ENCODE measurements around the gene FBLN2.

Gene FBLN2

GRCh38 chr3:13566453-13566748 is 17.5 kb downstream of the FBLN2 start:
- no peak for TF ChIP-seq CTCF (IDR thresholded peaks at IDR 0.05; ENCODE audit: low read depth, low read length)

GRCh38 chr3:13566769-13567310 is 17.9 kb downstream of the FBLN2 start:
- no peak for DNase-seq (ENCODE audit: low read depth in 2 of 2)
- TF ChIP-seq CTCF (IDR thresholded peaks at IDR 0.05; ENCODE audit: low read depth, low read length), result no peak

More at GRCh38 chr3:13566453-13566748, 17.5 kb downstream of the FBLN2 start:
- DNase-seq (ENCODE audit: low read depth in 2 of 2), result no peak
- H3K4me3 ChIP-seq (replicated peaks in 1 of 2; ENCODE audit: low read depth in 2 of 2, low read length in 2 of 2), result no peak overlapping the region

GRCh38 chr3:13567684-13568514 is 19.0 kb downstream of the FBLN2 start:
- no peak for TF ChIP-seq CTCF (IDR thresholded peaks at IDR 0.05; ENCODE audit: low read depth, low read length)
- DNase-seq (ENCODE audit: low read depth in 2 of 2), result no peak
- H3K4me3 ChIP-seq (replicated peaks in 1 of 2; ENCODE audit: low read depth in 2 of 2, low read length in 2 of 2), result no peak overlapping the region

More at GRCh38 chr3:13566769-13567310, 17.9 kb downstream of the FBLN2 start:
- no peak overlapping the region for H3K4me3 ChIP-seq (replicated peaks in 1 of 2; ENCODE audit: low read depth in 2 of 2, low read length in 2 of 2)

GRCh38 chr3:13568515-13569028 is 19.6 kb downstream of the FBLN2 start:
- H3K4me3 ChIP-seq (replicated peaks in 1 of 2; ENCODE audit: low read depth in 2 of 2, low read length in 2 of 2), result no peak overlapping the region
- DNase-seq (ENCODE audit: low read depth in 2 of 2), result no peak
- no peak for TF ChIP-seq CTCF (IDR thresholded peaks at IDR 0.05; ENCODE audit: low read depth, low read length)

- no peak for TF ChIP-seq CTCF (IDR thresholded peaks at IDR 0.05; ENCODE audit: low read depth, low read length)
- DNase-seq (ENCODE audit: low read depth in 2 of 2), result no peak
- H3K4me3 ChIP-seq (replicated peaks in 1 of 2; ENCODE audit: low read depth in 2 of 2, low read length in 2 of 2), result no peak overlapping the region
Observed at GRCh38 chr3:13569201-13569600, 20.3 kb downstream of the FBLN2 start.

GRCh38 chr3:13569641-13570390 is 20.9 kb downstream of the FBLN2 start:
- no peak for TF ChIP-seq CTCF (IDR thresholded peaks at IDR 0.05; ENCODE audit: low read depth, low read length)
- DNase-seq (ENCODE audit: low read depth in 2 of 2), result no peak
- no peak overlapping the region for H3K4me3 ChIP-seq (replicated peaks in 1 of 2; ENCODE audit: low read depth in 2 of 2, low read length in 2 of 2)

Measured in cardiac fibroblast (primary cell).